ENCODE data around the gene DPP6. TPM values are rescaled to one million over a fixed set of nuclear protein-coding genes. Genes with fewer than 3 reads are reported as not detected.

DPP6 gene
- total and polyA plus RNA-seq, 2 of the 8 experiments (the other 6 are each of a cell fraction or from before 2014, with no cell fraction given), result 4.7 to 6.8 TPM

DNA sequence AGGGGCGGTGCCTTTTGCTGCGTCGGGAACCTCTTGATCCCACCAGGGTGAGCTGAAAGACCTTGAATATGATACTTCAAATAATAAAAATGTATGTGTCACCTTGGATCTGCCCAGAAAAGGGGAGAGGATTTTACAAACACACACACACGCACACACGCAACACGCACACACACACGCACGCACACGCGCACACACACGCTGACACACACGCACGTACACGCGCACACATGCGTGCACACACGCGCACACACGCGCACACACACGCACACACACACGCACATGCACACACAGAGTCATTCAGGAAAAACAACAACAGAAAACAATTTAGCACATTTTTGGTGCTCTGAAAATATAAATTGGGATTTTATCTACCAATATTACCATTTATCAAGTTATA lies 571.2 kb downstream of the DPP6 start:
- Histone ChIP-seq H3K56ac (replicated peaks; ENCODE audit: insufficient read length, low read depth, low read length) (no peak overlapping the region), H2BK15ac (ENCODE audit: low read length) (no peak overlapping the region), H2BK120ac (replicated peaks; ENCODE audit: low read depth, low read length) (no peak overlapping the region), H2BK5ac (ENCODE audit: low read depth, low read length) (no peak overlapping the region), H3K79me2 (ENCODE audit: control insufficient read depth in 1 of 2, insufficient read depth in 2 of 2, low read length in 2 of 2) (no peaks in the 10 kb centered on the region), H3K79me1 (ENCODE audit: low read depth, low read length) (no peaks in the 10 kb centered on the region), H2AFZ (ENCODE audit: low read length) (no peak overlapping the region), H4K8ac (ENCODE audit: extremely low read depth, insufficient read depth, low read length) (no peak overlapping the region), H2BK20ac (ENCODE audit: low read length) (no peak overlapping the region), H3K23me2 (ENCODE audit: low read depth, low read length) (no peaks in the 10 kb centered on the region), H3K27ac (ENCODE audit: low read depth, low read length) (no peak overlapping the region), H3K27me3 (replicated peaks in 1 of 4; ENCODE audit: control insufficient read depth in 3 of 4, extremely low read depth in 1 of 4, insufficient read depth in 3 of 4, low read length in 3 of 4) (no peaks in the 10 kb centered on the region), H3K18ac (ENCODE audit: extremely low read depth, low read length) (no peak overlapping the region), H3K4me1 (replicated peaks in 1 of 4; ENCODE audit: control insufficient read depth in 3 of 4, insufficient read depth in 4 of 4, low read length in 3 of 4) (no peaks in the 10 kb centered on the region), H4K91ac (replicated peaks; ENCODE audit: insufficient read length, low read length) (no peak overlapping the region), H3K4me3 (ENCODE audit: extremely low read depth in 1 of 4, insufficient read depth in 2 of 4, low read depth in 3 of 4, low read length in 4 of 4) (no peak overlapping the region), H3K23ac (ENCODE audit: insufficient read length) (no peak overlapping the region), H2BK12ac (ENCODE audit: low read depth, low read length) (no peak overlapping the region), H3K4ac (replicated peaks; ENCODE audit: insufficient read length, low read depth, low read length) (no peak overlapping the region), H3K36me3 (ENCODE audit: control insufficient read depth in 2 of 4, insufficient read depth in 4 of 4, low read length in 3 of 4) (no peaks in the 10 kb centered on the region), H2AK5ac (ENCODE audit: low read depth, low read length) (no peak overlapping the region), H3K4me2 (ENCODE audit: insufficient read depth in 1 of 2, low read depth in 2 of 2, low read length in 2 of 2) (no peak overlapping the region), H4K20me1 (replicated peaks in 1 of 2; ENCODE audit: control insufficient read depth in 1 of 2, insufficient read depth in 2 of 2, low read length in 2 of 2) (no peaks in the 10 kb centered on the region), H3K14ac (ENCODE audit: insufficient read length) (no peak overlapping the region), H4K5ac (ENCODE audit: insufficient read length, low read depth, low read length) (no peak overlapping the region), H3K9me3 (ENCODE audit: insufficient read depth in 2 of 2, low read depth in 1 of 2, low read length in 1 of 2) (no peaks in the 10 kb centered on the region), H3K9ac (replicated peaks in 1 of 4; ENCODE audit: extremely low read depth in 1 of 4, low read depth in 3 of 4, low read length in 3 of 4) (no peak overlapping the region)
- TF ChIP-seq CHD1 (IDR thresholded peaks at IDR 0.05; ENCODE audit: low read depth, low read length) (no peak), SAP30 (IDR thresholded peaks at IDR 0.05; ENCODE audit: insufficient read depth, insufficient replicate concordance, low read length) (no peak), RFX5 (IDR thresholded peaks at IDR 0.05; ENCODE audit: borderline replicate concordance, low read depth, low read length) (no peak)
- TF ChIP-seq, protein P1, sequence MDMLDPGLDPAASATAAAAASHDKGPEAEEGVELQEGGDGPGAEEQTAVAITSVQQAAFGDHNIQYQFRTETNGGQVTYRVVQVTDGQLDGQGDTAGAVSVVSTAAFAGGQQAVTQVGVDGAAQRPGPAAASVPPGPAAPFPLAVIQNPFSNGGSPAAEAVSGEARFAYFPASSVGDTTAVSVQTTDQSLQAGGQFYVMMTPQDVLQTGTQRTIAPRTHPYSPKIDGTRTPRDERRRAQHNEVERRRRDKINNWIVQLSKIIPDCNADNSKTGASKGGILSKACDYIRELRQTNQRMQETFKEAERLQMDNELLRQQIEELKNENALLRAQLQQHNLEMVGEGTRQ (IDR thresholded peaks at IDR 0.05; ENCODE audit: low read length), result no peak
- whole genome bisulfite sequencing, 2 experiments (ENCODE audit: extremely low coverage in 1 of 2, insufficient coverage in 1 of 2, insufficient read length in 1 of 2, insufficient replicate concordance in 2 of 2, low coverage in 1 of 2, low lambda C conversion rate in 2 of 2, missing lambda C conversion rate in 1 of 2), result 78% methylated on average over 13 of the region's 22 CpGs; no CpG with 5 or more reads in 1 of the 2 experiments
- ChIA-PET CTCF (ENCODE audit: partially characterized antibody) (interaction anchor here (0.8 to 1.5 kb wide), 3 partner anchors 8 to 17 kb away, joined by 3 read pairs; no protein-coding TSS in a partner anchor), POLR2A (ENCODE audit: partially characterized antibody) (no interaction called here)
- DNase-seq (ENCODE audit: low read depth in 1 of 2, low spot score in 2 of 2), result no peak
- no peak for FAIRE-seq
